Neural progenitor cell (in vitro differentiated cells): ENCODE data around the gene CNN2.

Source experiments
- CTCF ChIP-seq: fragments of 200-600 bp; sonication (generic); IDR thresholded peaks from 2 replicates; pipeline ENCODE4 v1.5.1; 2017; ENCODE audit warnings: antibody characterized with exemption, mild to moderate bottlenecking
- EZH2 ChIP-seq: fragments of 200-600 bp; sonication (generic); IDR thresholded peaks from 2 replicates; pipeline ENCODE4 v1.6.1; 2017; ENCODE audit warnings: antibody characterized with exemption, mild to moderate bottlenecking, moderate library complexity
- EZH2phosphoT487 ChIP-seq: fragments of 200-600 bp; sonication (generic); IDR thresholded peaks from 2 replicates; pipeline ENCODE4 v1.6.1; 2017; ENCODE audit warnings: antibody characterized with exemption

GRCh38 chr19:1019616-1019961 lies 6.8 kb upstream of the CNN2 start:
- TF ChIP-seq CTCF (no peak), EZH2 (no peak), EZH2phosphoT487 (no peak)
